Kasumi-1 (cell line): ENCODE data around the gene NNT.
A peak's percentile ranks its signal among the peaks of the same experiment; 100 is the strongest.
"Not testable (repeated sequence)": the region's sequence is repeated elsewhere in the genome, so short reads cannot be mapped to it uniquely, and the experiment has no call there.

Source experiments
- DNase-seq, 2 experiments: peaks; one replicate each; lab custom pipeline; 2025; lab: John Stamatoyannopoulos, UW

NNT gene

DNA sequence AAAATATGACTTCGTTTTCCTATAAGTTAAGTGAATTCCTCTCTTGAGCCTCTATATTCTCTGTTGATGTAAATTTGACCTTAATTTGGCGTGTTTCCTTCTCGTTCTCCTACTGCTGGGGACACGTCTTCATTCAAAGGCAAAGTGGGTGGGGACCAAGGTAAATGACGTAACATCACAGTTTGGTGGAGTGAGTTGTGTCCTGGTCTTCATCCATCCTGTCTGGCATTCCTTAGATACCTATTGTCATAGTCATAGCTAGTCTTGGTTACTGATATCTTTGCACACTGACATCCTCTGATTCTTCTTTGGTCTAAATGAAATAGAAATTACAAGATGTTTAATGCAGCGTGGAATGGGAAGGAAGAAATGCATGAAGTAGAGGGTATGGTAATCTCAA lies 108.5 kb downstream of the NNT start:
- no peak for DNase-seq

DNA sequence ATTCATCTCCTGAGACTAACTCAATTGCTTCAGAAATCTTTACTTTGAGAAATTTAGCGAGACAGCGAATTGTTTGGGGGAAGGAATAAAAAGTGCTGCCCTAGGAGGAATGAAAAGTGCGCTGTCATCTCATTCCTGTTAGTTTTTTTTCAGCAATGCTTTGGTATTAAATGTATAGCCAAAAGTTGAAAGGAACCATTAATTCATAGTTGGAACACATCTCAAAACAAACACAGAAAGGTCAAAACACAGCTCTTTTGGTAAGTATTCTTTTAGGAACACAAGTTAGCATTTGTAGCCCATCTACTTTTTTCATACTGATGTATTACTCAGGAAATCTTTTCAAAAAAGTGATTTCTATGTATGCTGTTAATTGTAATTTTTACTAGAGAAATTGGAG lies 109.1 kb downstream of the NNT start:
- no peak for DNase-seq

DNA sequence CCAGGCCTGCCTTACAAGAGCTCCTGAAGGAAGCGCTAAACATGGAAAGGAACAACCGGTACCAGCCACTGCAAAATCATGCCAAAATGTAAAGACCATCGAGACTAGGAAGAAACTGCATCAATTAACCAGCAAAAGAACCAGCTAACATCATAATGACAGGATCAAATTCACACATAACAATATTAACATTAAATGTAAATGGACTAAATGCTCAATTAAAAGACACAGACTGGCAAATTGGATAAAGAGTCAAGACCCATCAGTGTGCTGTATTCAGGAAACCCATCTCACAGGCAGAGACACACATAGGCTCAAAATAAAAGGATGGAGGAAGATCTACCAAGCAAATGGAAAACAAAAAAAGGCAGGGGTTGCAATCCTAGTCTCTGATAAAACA lies 116.8 kb downstream of the NNT start:
- DNase-seq = not testable (repeated sequence)

DNA sequence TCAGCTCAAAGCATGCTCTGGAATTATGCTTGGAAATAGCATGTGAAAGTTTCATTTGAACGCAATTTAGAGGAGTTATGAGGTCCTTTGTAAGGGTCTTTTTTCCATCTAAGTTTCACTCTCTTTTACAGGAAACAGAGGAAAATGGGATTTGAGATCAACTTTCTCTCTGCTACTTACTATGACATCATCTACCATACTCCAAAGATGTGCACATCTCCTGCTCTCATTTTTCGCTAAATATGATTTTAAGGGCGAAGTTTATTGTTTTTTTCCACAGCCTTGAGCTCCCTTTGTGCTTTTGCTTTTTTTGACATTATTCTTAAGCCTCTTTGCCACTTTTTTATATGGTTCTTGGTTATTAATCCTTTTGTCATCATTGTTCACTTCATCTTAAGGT lies 125.6 kb downstream of the NNT start:
- DNase-seq = no peak

DNA sequence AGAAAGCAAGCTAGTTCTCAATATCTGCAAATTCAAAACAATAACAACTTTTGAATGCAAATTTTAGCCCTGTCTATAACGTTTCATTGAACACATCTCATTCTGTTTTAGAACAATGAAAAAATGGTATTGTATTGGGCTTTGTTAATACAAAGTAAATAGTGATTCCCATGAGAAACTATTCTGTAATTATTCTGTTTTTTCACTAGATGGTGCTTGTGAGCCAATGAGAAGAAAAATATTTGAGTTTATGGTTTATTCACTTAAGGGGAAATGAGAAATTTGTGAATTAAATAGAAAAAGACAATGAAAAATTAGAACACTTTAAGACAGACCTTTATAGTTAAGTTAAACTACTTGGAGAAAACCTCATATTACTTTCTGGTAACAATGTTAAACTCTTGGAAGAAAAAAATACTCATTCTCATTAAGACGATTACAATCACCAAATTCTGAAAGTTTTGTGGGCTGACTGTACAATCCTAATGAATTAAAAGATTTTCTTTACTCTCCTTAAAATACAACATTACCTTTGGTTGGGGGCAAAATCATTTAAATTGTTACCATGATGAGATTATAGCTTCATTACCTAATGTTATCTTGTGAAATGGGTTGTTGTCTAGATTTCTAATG lies 127.0 kb downstream of the NNT start:
- DNase-seq = peak; percentile 56 to 65

DNA sequence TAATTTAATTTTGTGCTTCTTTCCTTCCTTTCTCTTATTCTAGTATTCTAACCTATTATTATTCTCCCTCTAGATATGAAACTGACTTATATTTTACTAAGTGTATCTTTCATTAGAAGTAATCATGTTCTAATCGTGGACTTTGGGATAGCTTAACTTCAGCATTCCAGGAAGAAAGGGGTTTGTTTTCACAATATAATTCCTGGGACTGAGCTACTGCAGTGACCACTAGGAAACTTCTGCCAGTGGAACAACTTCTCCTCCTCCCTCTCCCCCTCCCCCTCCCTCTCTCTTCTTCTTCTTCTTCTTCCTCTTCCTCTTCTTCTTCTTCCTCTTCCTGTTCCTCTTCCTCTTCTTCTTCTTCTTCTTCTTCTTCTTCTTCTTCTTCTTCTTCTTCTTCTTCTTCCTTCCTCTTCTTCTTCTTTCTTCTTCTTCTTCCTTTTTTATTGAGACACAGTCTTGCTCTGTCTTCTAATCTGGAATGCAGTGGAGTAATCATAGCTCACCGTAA lies 127.9 kb downstream of the NNT start:
- DNase-seq = no peak

DNA sequence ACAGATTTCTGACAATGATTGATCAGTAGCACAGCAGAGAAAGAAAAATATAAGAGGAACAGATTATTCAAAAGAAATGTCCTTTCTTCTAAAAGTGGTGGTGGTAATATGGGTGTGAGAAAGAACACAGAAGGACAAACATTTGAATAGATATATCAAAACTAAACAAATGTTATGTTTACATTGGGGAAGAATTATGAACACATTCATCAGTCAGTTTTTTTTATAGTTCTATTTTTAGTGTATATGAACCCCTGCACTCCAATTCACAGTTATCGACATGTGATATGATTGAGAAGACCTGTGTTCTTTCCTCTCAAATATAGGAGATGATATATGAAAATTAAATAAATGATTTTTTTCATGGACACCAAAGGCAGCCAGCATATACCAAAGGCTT lies 128.6 kb downstream of the NNT start:
- no peak for DNase-seq

DNA sequence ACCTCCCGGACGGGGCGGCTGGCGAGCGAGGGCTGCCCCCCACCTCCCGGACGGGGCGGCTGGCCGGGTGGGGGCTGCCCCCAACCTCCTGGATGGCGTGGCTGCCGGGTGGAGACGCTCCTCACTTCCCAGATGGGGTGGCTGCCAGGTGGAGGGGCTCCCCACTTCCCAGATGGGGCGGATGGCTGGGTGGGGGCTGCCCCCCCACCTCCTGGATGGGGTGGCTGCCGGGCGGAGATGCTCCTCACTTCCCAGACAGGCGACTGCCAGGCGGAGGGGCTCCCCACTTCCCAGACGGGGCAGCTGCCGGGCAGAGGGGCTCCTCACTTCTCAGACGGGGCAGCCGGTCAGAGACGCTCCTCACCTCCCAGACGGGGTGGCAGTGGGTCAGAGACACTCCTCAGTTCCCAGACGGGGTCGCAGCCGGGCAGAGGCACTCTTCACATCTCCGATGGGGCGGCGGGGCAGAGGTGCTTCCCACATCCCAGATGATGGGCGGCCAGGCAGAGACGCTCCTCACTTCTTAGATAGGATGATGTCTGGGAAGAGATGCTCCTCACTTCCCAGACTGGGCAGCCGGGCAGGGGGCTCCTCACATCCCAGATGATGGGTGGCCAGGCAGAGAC lies 143.1 kb downstream of the NNT start:
- DNase-seq = not testable (repeated sequence)

DNA sequence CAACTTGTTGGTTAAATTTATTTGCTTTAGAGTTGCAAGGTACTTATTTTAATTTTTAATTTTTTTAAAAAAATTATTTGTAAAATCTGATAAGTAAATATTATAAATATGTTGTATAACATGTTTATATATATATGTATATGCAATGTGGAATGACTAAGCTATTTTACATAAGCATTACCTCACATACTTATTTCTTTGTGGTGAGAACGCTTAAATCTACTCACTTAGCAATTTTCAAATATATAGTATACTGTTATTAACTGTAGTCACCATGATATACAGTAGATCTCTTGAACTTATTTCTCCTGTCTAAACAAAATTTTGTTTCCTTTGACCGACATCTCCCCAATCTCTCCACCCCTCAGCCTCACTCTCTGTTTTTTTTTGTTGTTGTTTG lies 147.8 kb downstream of the NNT start:
- no peak for DNase-seq

DNA sequence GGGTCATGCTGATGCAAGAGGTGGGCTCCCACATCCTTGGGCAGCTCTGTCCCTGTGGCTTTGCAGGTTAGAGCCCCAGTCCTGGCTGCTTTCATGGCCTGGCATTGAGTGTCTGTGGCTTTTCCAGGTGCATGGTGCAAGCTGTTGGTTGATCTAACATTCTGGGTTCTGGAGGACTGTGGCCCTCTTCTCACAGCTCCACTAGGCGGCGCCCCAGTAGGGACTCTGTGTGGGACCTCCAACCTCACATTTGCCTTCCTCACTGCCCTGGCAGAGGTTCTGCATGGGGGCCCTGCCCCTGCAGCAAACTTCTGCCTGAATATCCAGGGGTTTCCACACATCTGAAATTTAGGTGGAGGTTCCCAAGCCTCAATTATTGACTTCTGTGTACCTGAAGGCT lies 150.1 kb downstream of the NNT start:
- DNase-seq = no peak
